GM12878 (cell line): ENCODE measurements around the gene PLA2G4A. TPM values are rescaled to one million over a fixed set of nuclear protein-coding genes. Genes with fewer than 3 reads are reported as not detected.

ENCODE experiments used
- ATAC-seq: fragments of 200-7000 bp; cut with Tn5 transposase; 3 replicates; pipeline ENCODE4 v1.9.1; 2020; ENCODE audit warnings: mild to moderate bottlenecking, moderate library complexity
- BruUV-seq: library from RNA; stranded (reverse); fragments of 400-500 nt; replicated peaks from 2 replicates; lab custom pipeline; 2021; lab: Mats Ljungman, UMichigan
- CTCF ChIA-PET: fragments of 300-600 bp; sonication (Branson Sonifier 250); formaldehyde crosslinking; extraction: SDS; loops from one replicate; lab custom pipeline; 2021; ENCODE audit warnings: inconsistent platforms; lab: Yijun Ruan, JAX
- POLR2A ChIA-PET: fragments of 350-600 bp; formaldehyde crosslinking; extraction: SDS; loops from one replicate; lab custom pipeline; 2021; ENCODE audit warnings: inconsistent platforms; lab: Charles Lee
- RAD21 ChIA-PET: fragments of 300-600 bp; sonication (Branson Sonifier 250); formaldehyde crosslinking; loops from one replicate; lab custom pipeline; 2023; ENCODE audit warnings: antibody characterized with exemption; ENCODE audit not compliant: unreplicated experiment; lab: Charles Lee
- SMC1A ChIA-PET: fragments of 300-600 bp; sonication (Branson Sonifier 250); formaldehyde crosslinking; loops from one replicate; lab custom pipeline; 2023; ENCODE audit not compliant: unreplicated experiment, uncharacterized antibody; lab: Charles Lee
- DNase-seq: peaks from one replicate; pipeline ENCODE4 v3.0.0-alpha.2; 2011; ENCODE audit warnings: low read depth, low spot score
- FAIRE-seq: peaks from 3 replicates; lab custom pipeline; 2011; peaks lifted over from hg19 to GRCh38; lab: Jason Lieb, UNC
- H2AFZ ChIP-seq: 2 replicates; pipeline ENCODE4 v1.6.0; 2011; ENCODE audit warnings: low read depth, low read length, control low read depth; ENCODE audit not compliant: control insufficient read depth
- H3K27ac ChIP-seq: 2 replicates; pipeline ENCODE4 v1.5.1; 2011; ENCODE audit warnings: control low read depth; ENCODE audit not compliant: control insufficient read depth, insufficient read depth
- H3K27me3 ChIP-seq, 2 experiments: replicated peaks in 1 of 2; 2 replicates each; pipeline versions ENCODE4 v1.6.0 to v1.6.1; 2011; ENCODE audit warnings: low read length in 1 of 2; ENCODE audit not compliant: control insufficient read depth in 2 of 2, insufficient read depth in 2 of 2
- H3K36me3 ChIP-seq, 2 experiments: 2 replicates each; pipeline ENCODE4 v1.5.1; 2011; ENCODE audit warnings: low read length in 1 of 2; ENCODE audit not compliant: control insufficient read depth in 2 of 2, insufficient read depth in 2 of 2
- H3K4me1 ChIP-seq: 2 replicates; pipeline ENCODE4 v1.6.1; 2011; ENCODE audit warnings: mild to moderate bottlenecking, low read length, moderate library complexity, mixed read lengths; ENCODE audit not compliant: control insufficient read depth, insufficient read depth
- H3K4me2 ChIP-seq: 2 replicates; pipeline ENCODE4 v1.6.0; 2011; ENCODE audit warnings: control low read depth; ENCODE audit not compliant: control insufficient read depth, insufficient read depth
- H3K4me3 ChIP-seq: fragments of 200-600 bp; sonication (generic); 2 replicates; pipeline ENCODE4 v1.5.1; 2016
- H3K79me2 ChIP-seq: 2 replicates; pipeline ENCODE4 v1.6.0; 2011; ENCODE audit warnings: low read length; ENCODE audit not compliant: control insufficient read depth, insufficient read depth
- H3K9ac ChIP-seq: 2 replicates; pipeline ENCODE4 v1.8.0; 2011; ENCODE audit warnings: low read length, control low read depth, mixed read lengths; ENCODE audit not compliant: control insufficient read depth, insufficient read depth
- H3K9me3 ChIP-seq: replicated peaks from 3 replicates; pipeline ENCODE4 v1.5.1; 2011; ENCODE audit warnings: mild to moderate bottlenecking, low read length; ENCODE audit not compliant: control insufficient read depth, insufficient read depth
- H4K20me1 ChIP-seq: 2 replicates; pipeline ENCODE4 v1.6.0; 2011; ENCODE audit not compliant: control insufficient read depth, insufficient read depth
- BACH1 ChIP-seq: fragments of 450-650 bp; IDR thresholded peaks from 2 replicates; pipeline ENCODE4 v1.6.1; 2017; ENCODE audit warnings: mild to moderate bottlenecking, borderline replicate concordance
- BMI1 ChIP-seq: fragments of 450-650 bp; IDR thresholded peaks from 2 replicates; pipeline ENCODE4 v1.6.1; 2016; ENCODE audit warnings: mild to moderate bottlenecking, moderate library complexity, borderline replicate concordance
- CHD1 ChIP-seq: IDR thresholded peaks from 2 replicates; pipeline ENCODE4 v1.6.1; 2012; ENCODE audit warnings: low read depth, low read length, improper control_type of control experiment
- ETV6 ChIP-seq, 2 experiments: fragments of 450-650 bp in 1 of 2; IDR thresholded peaks in 1 of 2; conservative IDR thresholded peaks in 1 of 2; 2 replicates each; pipeline ENCODE4 v1.6.1; 2014; ENCODE audit warnings: antibody characterized with exemption in 1 of 2, borderline replicate concordance in 1 of 2, low read depth in 1 of 2, mild to moderate bottlenecking in 1 of 2, moderate library complexity in 1 of 2
- FOXK2 ChIP-seq: fragments of 450-650 bp; IDR thresholded peaks from 2 replicates; pipeline ENCODE4 v1.6.1; 2017; ENCODE audit warnings: mild to moderate bottlenecking, moderate library complexity
- IKZF1 ChIP-seq: fragments of 450-650 bp; conservative IDR thresholded peaks from 2 replicates; pipeline ENCODE4 v1.6.1; 2017; ENCODE audit warnings: antibody characterized with exemption, mild to moderate bottlenecking
- JUND ChIP-seq: IDR thresholded peaks from 2 replicates; pipeline ENCODE4 v1.6.1; 2012; ENCODE audit warnings: low read depth, mild to moderate bottlenecking, low read length, improper control_type of control experiment, moderate library complexity
- KLF5 ChIP-seq: fragments of 450-650 bp; IDR thresholded peaks from 2 replicates; pipeline ENCODE4 v1.6.1; 2014; ENCODE audit warnings: mild to moderate bottlenecking; ENCODE audit not compliant: partially characterized antibody
- MEF2A ChIP-seq: IDR thresholded peaks from 2 replicates; pipeline ENCODE4 v1.6.1; 2011; ENCODE audit warnings: low read depth, mild to moderate bottlenecking, low read length, moderate library complexity; ENCODE audit not compliant: insufficient read depth
- RUNX3 ChIP-seq: IDR thresholded peaks from 2 replicates; pipeline ENCODE4 v1.6.1; 2012; ENCODE audit warnings: low read length, inconsistent platforms
- SRF ChIP-seq, 2 experiments: IDR thresholded peaks; 2 replicates each; pipeline ENCODE4 v1.6.1; 2011; ENCODE audit warnings: low read depth in 2 of 2, low read length in 2 of 2, mild to moderate bottlenecking in 1 of 2, moderate library complexity in 1 of 2
- ZBTB33 ChIP-seq: fragments of 450-650 bp; IDR thresholded peaks from 2 replicates; pipeline ENCODE4 v1.6.1; 2017; ENCODE audit warnings: mild to moderate bottlenecking
- ZNF207 ChIP-seq: fragments of 450-650 bp; IDR thresholded peaks from 2 replicates; pipeline ENCODE4 v1.6.1; 2014; ENCODE audit warnings: antibody characterized with exemption, mild to moderate bottlenecking, borderline replicate concordance
- WGBS: methylation state at CpG from one replicate; pipeline ENCODE4 v1.1.6; 2016; ENCODE audit warnings: low lambda C conversion rate; ENCODE audit not compliant: insufficient replicate concordance, insufficient coverage; ENCODE audit errors: missing lambda C conversion rate; 5-methylcytosine and 5-hydroxymethylcytosine counted together
- in situ Hi-C: fragments of 300-500 bp; cut with MboI; formaldehyde crosslinking; loops from 9 replicates; pipeline ENCODE4 v1.14.3; 2018; ENCODE audit warnings: mixed read lengths
- intact Hi-C: fragments of 100-400 bp; cut with micrococcal nuclease; formaldehyde crosslinking; loops from one replicate; pipeline ENCODE4 v1.14.2; 2022; ENCODE audit not compliant: unreplicated experiment
- polyA plus RNA-seq, 11 experiments: library from polyadenylated mRNA; depleted of rRNA in 4 of 11; unstranded in 6 of 11; stranded (reverse) in 5 of 11; fragments of >200 nt; fragmentation: Nextera tagmentation in 4 of 11; fragmentation: Illumina TruSeq in 1 of 11; extraction: Ambion mirVana in 4 of 11; extraction: Trizol in 1 of 11; gene quantifications; 1 replicate in 1 of 11; 2 replicates in 10 of 11; pipeline versions ENCODE4 v1.2.1 to v1.2.3, GENCODE V29; 2011 to 2016; ENCODE audit warnings: inconsistent platforms in 2 of 11, missing spikeins in 2 of 11, low read depth in 1 of 11
- total RNA-seq, 4 experiments: library from RNA; depleted of rRNA in 3 of 4; stranded (reverse); fragments of >200 nt in 3 of 4; fragmentation: Illumina TruSeq in 1 of 4; extraction: Trizol in 1 of 4; gene quantifications; 2 replicates each; pipeline versions ENCODE4 v1.2.1 to v1.2.3, GENCODE V29; 2013 to 2021
- TF ChIP-seq, protein P1 (sequence below), 3 experiments: IDR thresholded peaks in 2 of 3; conservative IDR thresholded peaks in 1 of 3; 2 replicates each; pipeline ENCODE4 v1.5.1; 2011; ENCODE audit warnings: low read depth in 3 of 3, low read length in 3 of 3, mild to moderate bottlenecking in 3 of 3, control low read depth in 2 of 3, moderate library complexity in 2 of 3, inconsistent platforms in 1 of 3, mixed read lengths in 1 of 3; ENCODE audit not compliant: control insufficient read depth in 2 of 3, insufficient read depth in 1 of 3; ENCODE audit errors: extremely low read depth in 1 of 3
- TF ChIP-seq, protein P2 (sequence below): fragments of 150-350 bp; IDR thresholded peaks from 2 replicates; pipeline ENCODE4 v1.6.1; 2014; ENCODE audit warnings: mild to moderate bottlenecking, low read depth, low read length

Gene PLA2G4A
- total and polyA plus RNA-seq, 10 of the 15 experiments (the other 5 are each of a cell fraction or from before 2014, with no cell fraction given), result 0.70 to 3.3 (median 1.5) TPM; not detected in 1

DNA sequence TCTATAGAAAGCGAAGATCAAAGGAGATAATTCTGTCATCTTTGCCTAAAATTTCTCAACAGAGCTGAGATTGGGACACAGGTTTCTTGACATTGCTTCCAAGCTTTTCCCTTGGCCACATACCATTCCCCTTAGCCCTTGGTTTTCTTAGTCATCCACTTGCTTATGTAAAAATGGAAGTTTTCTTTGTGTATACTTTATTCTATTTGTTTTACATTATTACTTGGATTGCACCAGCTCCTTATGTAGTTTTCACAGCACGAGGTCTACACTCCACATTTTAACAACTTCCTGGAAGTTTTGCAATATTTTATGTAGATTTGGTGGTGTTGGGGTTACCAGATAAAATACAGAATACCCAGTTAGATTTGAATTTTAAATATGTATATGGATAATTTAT lies 129.8 kb downstream of the PLA2G4A start (continued):
- no peak for TF ChIP-seq ETV6 (conservative IDR thresholded peaks at IDR 0.05 in 1 of 2, IDR thresholded peaks at IDR 0.05 in 1 of 2; ENCODE audit: borderline replicate concordance in 1 of 2, low read depth in 1 of 2)
- TF ChIP-seq FOXK2, result no peak
- no peak for TF ChIP-seq BACH1
- TF ChIP-seq, all 136 proteins: peak for 0

DNA sequence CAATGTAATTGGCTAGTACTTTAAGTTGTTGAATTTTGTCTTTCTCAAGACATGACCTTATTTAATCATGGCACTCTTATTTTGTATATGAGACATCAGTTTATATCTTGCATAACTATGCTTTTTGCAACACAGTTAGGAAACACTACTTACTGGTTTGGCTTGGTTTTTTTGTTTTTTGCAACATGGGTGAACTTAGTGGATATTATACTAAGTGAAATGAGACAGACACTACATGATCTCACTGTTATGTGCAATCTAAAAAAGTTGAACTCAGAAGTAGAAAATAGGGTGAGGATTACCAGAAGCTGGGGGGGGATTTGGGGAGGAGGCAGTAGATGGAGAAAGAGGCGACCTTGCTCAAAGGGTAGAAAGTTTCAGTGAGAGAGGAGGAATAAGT lies 132.1 kb downstream of the PLA2G4A start:
- no peaks in the 10 kb centered on the region for H3K4me1 ChIP-seq
- ChIA-PET RAD21 (no interaction called here), CTCF (interaction anchor here (0.7 kb wide), 1 partner anchor 22 kb away, joined by 4 read pairs; no protein-coding TSS in a partner anchor), SMC1A (interaction anchor here (2.0 kb wide), 1 partner anchor 23 kb away, joined by 4 read pairs; no protein-coding TSS in a partner anchor), POLR2A (no interaction called here)
- FAIRE-seq (no peak), DNase-seq (no peak), ATAC-seq (no peak)
- H3K4me2 ChIP-seq, result no peak overlapping the region
- H3K4me3 ChIP-seq, result no peak overlapping the region
- no TSS peak for BruUV-seq
- H3K27ac ChIP-seq, result no peak overlapping the region
- no peak overlapping the region for H3K9ac ChIP-seq
- H3K36me3 ChIP-seq, result no peaks in the 10 kb centered on the region
- H3K9me3 ChIP-seq, result no peaks in the 10 kb centered on the region
- no peaks in the 10 kb centered on the region for H3K79me2 ChIP-seq
- 0% methylated on average over 1 of the region's 1 CpG for WGBS
- H2AFZ ChIP-seq, result no peak overlapping the region
- in situ Hi-C loops, result no loop called here
- H3K27me3 ChIP-seq, result no peaks in the 10 kb centered on the region
- intact Hi-C loops, result no loop called here
- H4K20me1 ChIP-seq, result no peaks in the 10 kb centered on the region
- TF ChIP-seq, protein P1, sequence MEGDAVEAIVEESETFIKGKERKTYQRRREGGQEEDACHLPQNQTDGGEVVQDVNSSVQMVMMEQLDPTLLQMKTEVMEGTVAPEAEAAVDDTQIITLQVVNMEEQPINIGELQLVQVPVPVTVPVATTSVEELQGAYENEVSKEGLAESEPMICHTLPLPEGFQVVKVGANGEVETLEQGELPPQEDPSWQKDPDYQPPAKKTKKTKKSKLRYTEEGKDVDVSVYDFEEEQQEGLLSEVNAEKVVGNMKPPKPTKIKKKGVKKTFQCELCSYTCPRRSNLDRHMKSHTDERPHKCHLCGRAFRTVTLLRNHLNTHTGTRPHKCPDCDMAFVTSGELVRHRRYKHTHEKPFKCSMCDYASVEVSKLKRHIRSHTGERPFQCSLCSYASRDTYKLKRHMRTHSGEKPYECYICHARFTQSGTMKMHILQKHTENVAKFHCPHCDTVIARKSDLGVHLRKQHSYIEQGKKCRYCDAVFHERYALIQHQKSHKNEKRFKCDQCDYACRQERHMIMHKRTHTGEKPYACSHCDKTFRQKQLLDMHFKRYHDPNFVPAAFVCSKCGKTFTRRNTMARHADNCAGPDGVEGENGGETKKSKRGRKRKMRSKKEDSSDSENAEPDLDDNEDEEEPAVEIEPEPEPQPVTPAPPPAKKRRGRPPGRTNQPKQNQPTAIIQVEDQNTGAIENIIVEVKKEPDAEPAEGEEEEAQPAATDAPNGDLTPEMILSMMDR (IDR thresholded peaks at IDR 0.05 in 2 of 3, conservative IDR thresholded peaks at IDR 0.05 in 1 of 3; ENCODE audit: control insufficient read depth in 2 of 3, extremely low read depth in 1 of 3, insufficient read depth in 1 of 3, low read depth in 3 of 3, low read length in 3 of 3), result no peak
- TF ChIP-seq ZBTB33, result no peak
- TF ChIP-seq RUNX3, result no peak
- no peak for TF ChIP-seq BMI1
- no peak for TF ChIP-seq SRF (IDR thresholded peaks at IDR 0.05; ENCODE audit: low read depth in 2 of 2, low read length in 2 of 2)
- no peak for TF ChIP-seq MEF2A
- no peak for TF ChIP-seq KLF5
- no peak for TF ChIP-seq CHD1
- TF ChIP-seq IKZF1, result no peak
- no peak for TF ChIP-seq JUND
- no peak for TF ChIP-seq ZNF207
- TF ChIP-seq, protein P2, sequence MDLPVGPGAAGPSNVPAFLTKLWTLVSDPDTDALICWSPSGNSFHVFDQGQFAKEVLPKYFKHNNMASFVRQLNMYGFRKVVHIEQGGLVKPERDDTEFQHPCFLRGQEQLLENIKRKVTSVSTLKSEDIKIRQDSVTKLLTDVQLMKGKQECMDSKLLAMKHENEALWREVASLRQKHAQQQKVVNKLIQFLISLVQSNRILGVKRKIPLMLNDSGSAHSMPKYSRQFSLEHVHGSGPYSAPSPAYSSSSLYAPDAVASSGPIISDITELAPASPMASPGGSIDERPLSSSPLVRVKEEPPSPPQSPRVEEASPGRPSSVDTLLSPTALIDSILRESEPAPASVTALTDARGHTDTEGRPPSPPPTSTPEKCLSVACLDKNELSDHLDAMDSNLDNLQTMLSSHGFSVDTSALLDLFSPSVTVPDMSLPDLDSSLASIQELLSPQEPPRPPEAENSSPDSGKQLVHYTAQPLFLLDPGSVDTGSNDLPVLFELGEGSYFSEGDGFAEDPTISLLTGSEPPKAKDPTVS, result no peak
